LNCaP clone FGC (cell line): ENCODE measurements around the gene SYNPR.

Experiments used
- DNase-seq: peaks from one replicate; pipeline ENCODE4 v3.0.0-alpha.2; 2011; ENCODE audit warnings: low read depth
- H3K4me3 ChIP-seq: 2 replicates; pipeline ENCODE4 v1.5.1; 2011; ENCODE audit warnings: mild to moderate bottlenecking, low read depth, low read length, control low read depth
- CTCF ChIP-seq: IDR thresholded peaks from 2 replicates; pipeline ENCODE4 v1.5.1; 2012; ENCODE audit warnings: mild to moderate bottlenecking; ENCODE audit not compliant: control insufficient read depth, insufficient read depth; ENCODE audit errors: extremely low read depth

The SYNPR gene

GRCh38 chr3:63471781-63472180 lies 193.7 kb downstream of the SYNPR start:
- no peak for TF ChIP-seq CTCF
- no peak for DNase-seq
- H3K4me3 ChIP-seq = no peak overlapping the region

- no peak for DNase-seq
- TF ChIP-seq CTCF = no peak
- no peak overlapping the region for H3K4me3 ChIP-seq
Measured at GRCh38 chr3:63473641-63474166, 195.6 kb downstream of the SYNPR start.

- TF ChIP-seq CTCF = no peak
Measured at GRCh38 chr3:63474828-63475518, 196.9 kb downstream of the SYNPR start.

GRCh38 chr3:63477494-63478129 lies 199.5 kb downstream of the SYNPR start:
- no peak for TF ChIP-seq CTCF
- no peak overlapping the region for H3K4me3 ChIP-seq
- no peak for DNase-seq

More at GRCh38 chr3:63474828-63475518, 196.9 kb downstream of the SYNPR start:
- no peak for DNase-seq
- no peak overlapping the region for H3K4me3 ChIP-seq

GRCh38 chr3:63478990-63479660 lies 201.0 kb downstream of the SYNPR start:
- TF ChIP-seq CTCF = no peak
- DNase-seq = no peak
- H3K4me3 ChIP-seq = no peak overlapping the region

GRCh38 chr3:63479661-63480035 lies 201.5 kb downstream of the SYNPR start:
- TF ChIP-seq CTCF = no peak
- no peak overlapping the region for H3K4me3 ChIP-seq
- no peak for DNase-seq
